H1 (cell line): Measurements from ENCODE around the gene DCK. TPM values are rescaled to one million over a fixed set of nuclear protein-coding genes. Genes with fewer than 3 reads are reported as not detected.

Source experiments
- ASH2L ChIP-seq: fragments of 200-600, 300-600 bp; sonication (generic); IDR thresholded peaks from one replicate; pipeline ENCODE4 v1.7.1; 2017; ENCODE audit warnings: low read length
- TAF1 ChIP-seq: IDR thresholded peaks from 2 replicates; pipeline ENCODE4 v1.6.1; 2011; ENCODE audit warnings: mild to moderate bottlenecking, low read depth, low read length
- TCF12 ChIP-seq: IDR thresholded peaks from 2 replicates; pipeline ENCODE4 v1.6.1; 2011; ENCODE audit warnings: low read depth, mild to moderate bottlenecking, low read length
- polyA plus RNA-seq, 7 experiments: library from polyadenylated mRNA; depleted of rRNA in 3 of 7; stranded (reverse) in 5 of 7; unstranded in 2 of 7; fragments of >200 nt in 5 of 7; fragments of 200-250 nt in 2 of 7; gene quantifications; 1 replicate in 5 of 7; 2 replicates in 1 of 7; 4 replicates in 1 of 7; pipeline versions ENCODE4 v1.2.1 to v1.2.3, GENCODE V29; 2011 to 2013; ENCODE audit warnings: missing spikeins in 2 of 7, mixed read lengths in 2 of 7
- total RNA-seq: library from RNA; stranded (reverse); fragmentation: NEBNext Ultra II Directional; extraction: Animal tissue kit (Norgen Biotek cat#: 25700); gene quantifications from 2 replicates; pipeline ENCODE4 v1.2.1, GENCODE V29; 2021

Gene DCK
- total and polyA plus RNA-seq, 2 of the 8 experiments (the other 6 are each of a cell fraction or from before 2014, with no cell fraction given): 4.8 to 18.1 TPM

DNA sequence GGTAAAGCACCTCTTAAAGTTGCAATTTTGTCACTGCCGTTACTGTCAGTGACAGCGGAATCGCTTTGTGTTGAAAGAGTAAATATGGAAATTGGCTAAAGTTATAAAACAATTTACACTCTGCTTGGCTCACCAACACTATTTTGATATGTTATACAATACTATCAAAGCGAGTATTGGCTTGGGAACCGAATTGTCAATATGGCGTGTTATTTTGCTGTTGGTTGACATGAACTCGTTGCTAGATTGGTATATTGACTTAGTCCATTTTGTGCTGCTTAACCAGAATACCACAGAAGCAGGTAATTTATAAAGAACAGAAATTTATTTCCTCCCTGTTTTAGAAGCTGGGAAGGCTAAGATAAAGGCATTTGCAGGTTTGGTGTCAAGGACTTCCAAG, 58.6 kb downstream of the DCK start (continued):
- TF ChIP-seq TAF1: no peak
- no peak for TF ChIP-seq ASH2L
- no peak for TF ChIP-seq TCF12
- TF ChIP-seq, all 59 proteins: peak for 0
